ENCODE data around the gene NGB.

DNA sequence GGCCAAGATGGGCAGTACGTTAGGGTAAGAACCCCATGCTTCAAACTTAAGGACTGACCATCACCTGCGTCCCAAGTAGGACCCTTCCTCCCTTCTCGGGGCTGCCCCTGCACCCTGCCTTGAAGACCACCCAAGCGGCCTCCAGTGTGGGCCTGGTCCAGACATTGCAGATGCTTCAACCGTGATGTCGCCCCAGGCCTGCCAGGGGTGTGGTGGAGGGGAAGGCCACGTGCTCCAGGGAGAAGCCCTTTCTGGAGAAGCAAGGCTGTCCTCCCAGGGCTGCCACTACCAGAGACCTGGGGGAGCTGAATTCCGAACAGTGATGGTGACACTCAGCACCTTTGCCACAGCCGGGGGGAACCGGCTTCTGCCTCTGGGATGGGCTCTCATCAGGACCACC is 13.3 kb downstream of the NGB start:
- TF ChIP-seq, protein P1, sequence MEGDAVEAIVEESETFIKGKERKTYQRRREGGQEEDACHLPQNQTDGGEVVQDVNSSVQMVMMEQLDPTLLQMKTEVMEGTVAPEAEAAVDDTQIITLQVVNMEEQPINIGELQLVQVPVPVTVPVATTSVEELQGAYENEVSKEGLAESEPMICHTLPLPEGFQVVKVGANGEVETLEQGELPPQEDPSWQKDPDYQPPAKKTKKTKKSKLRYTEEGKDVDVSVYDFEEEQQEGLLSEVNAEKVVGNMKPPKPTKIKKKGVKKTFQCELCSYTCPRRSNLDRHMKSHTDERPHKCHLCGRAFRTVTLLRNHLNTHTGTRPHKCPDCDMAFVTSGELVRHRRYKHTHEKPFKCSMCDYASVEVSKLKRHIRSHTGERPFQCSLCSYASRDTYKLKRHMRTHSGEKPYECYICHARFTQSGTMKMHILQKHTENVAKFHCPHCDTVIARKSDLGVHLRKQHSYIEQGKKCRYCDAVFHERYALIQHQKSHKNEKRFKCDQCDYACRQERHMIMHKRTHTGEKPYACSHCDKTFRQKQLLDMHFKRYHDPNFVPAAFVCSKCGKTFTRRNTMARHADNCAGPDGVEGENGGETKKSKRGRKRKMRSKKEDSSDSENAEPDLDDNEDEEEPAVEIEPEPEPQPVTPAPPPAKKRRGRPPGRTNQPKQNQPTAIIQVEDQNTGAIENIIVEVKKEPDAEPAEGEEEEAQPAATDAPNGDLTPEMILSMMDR (IDR thresholded peaks at IDR 0.05; ENCODE audit: low read depth, low read length, poor library complexity, severe bottlenecking) = no peak
- no peak for TF ChIP-seq EZH2phosphoT487 (IDR thresholded peaks at IDR 0.05; ENCODE audit: borderline replicate concordance, low read length)
